AG04450 (cell line): ENCODE data around the gene ANXA8. TPM values are rescaled to one million over a fixed set of nuclear protein-coding genes. Genes with fewer than 3 reads are reported as not detected.

Source experiments
- CTCF ChIA-PET: fragments of 300-600, 350-600 bp; formaldehyde crosslinking; extraction: SDS; loops from one replicate; lab custom pipeline; 2022; ENCODE audit warnings: antibody characterized with exemption, inconsistent platforms; lab: Charles Lee
- POLR2A ChIA-PET: fragments of 350-600 bp; formaldehyde crosslinking; extraction: SDS; loops from one replicate; lab custom pipeline; 2021; ENCODE audit warnings: antibody characterized with exemption, inconsistent platforms; lab: Yijun Ruan, JAX
- DNase-seq: peaks from one replicate; pipeline ENCODE4 v3.0.0-alpha.2; 2011; ENCODE audit warnings: low read depth, low spot score
- H3K27ac ChIP-seq: one replicate; pipeline ENCODE4 v1.5.1; 2012; ENCODE audit warnings: low read depth, low read length, control low read depth
- H3K27me3 ChIP-seq: one replicate; pipeline ENCODE4 v1.6.0; 2012; ENCODE audit warnings: low read length; ENCODE audit not compliant: control insufficient read depth, insufficient read depth
- H3K4me3 ChIP-seq: 2 replicates; pipeline ENCODE4 v1.5.1; 2011; ENCODE audit warnings: mild to moderate bottlenecking, low read depth, low read length, control low read depth
- H3K9me3 ChIP-seq: 2 replicates; pipeline ENCODE4 v1.5.1; 2012; ENCODE audit warnings: low read length; ENCODE audit not compliant: control insufficient read depth, insufficient read depth
- CTCF ChIP-seq: IDR thresholded peaks from 2 replicates; pipeline ENCODE4 v1.5.1; 2011; ENCODE audit warnings: low read depth, low read length, control low read depth, inconsistent platforms
- polyA plus RNA-seq: library from polyadenylated mRNA; depleted of rRNA; stranded (reverse); fragments of >200 nt; gene quantifications from 2 replicates; pipeline ENCODE4 v1.2.3, GENCODE V29; 2011

Gene ANXA8
- polyA plus RNA-seq, 1 experiment: 0.42 TPM

- no peak overlapping the region for H3K27ac ChIP-seq
- peaks cover 30% of the 10 kb centered on the region for H3K27me3 ChIP-seq
- H3K9me3 ChIP-seq: no peaks in the 10 kb centered on the region
- no peak for DNase-seq
- TF ChIP-seq CTCF: no peak
- no peak overlapping the region for H3K4me3 ChIP-seq
- CTCF ChIA-PET: interaction anchor here (0.6 kb wide), 1 partner anchor 13 kb away, joined by 4 read pairs; no protein-coding TSS in a partner anchor
- POLR2A ChIA-PET: no interaction called here
Observed at GRCh38 chr10:47424231-47424630, 59.7 kb downstream of the ANXA8 start.

DNA sequence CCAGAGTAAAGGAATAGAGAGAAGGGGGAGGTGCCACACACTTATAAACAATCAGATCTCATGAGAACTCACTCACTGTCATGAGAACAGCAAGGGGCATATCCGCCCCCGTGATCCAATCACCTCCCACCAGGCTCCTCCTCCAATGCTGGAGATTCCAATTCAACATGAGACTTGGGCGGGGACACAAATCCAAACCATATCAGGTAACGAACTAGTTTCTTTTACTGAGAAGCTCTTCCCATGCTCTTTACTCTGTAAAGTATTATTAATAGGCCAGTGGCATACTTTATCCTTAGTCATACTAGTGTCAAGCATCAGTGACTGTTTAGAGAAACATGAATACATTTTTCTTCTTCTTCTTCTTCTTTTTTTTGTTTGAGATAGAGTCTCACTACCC is 60.4 kb downstream of the ANXA8 start:
- CTCF ChIA-PET: no interaction called here
- TF ChIP-seq CTCF: no peak
- POLR2A ChIA-PET: no interaction called here
- H3K4me3 ChIP-seq: no peak overlapping the region
- H3K27me3 ChIP-seq: peaks cover 29% of the 10 kb centered on the region
- H3K9me3 ChIP-seq: no peaks in the 10 kb centered on the region; the same call in 1 of the 2 replicates
- DNase-seq: no peak
- H3K27ac ChIP-seq: no peak overlapping the region

DNA sequence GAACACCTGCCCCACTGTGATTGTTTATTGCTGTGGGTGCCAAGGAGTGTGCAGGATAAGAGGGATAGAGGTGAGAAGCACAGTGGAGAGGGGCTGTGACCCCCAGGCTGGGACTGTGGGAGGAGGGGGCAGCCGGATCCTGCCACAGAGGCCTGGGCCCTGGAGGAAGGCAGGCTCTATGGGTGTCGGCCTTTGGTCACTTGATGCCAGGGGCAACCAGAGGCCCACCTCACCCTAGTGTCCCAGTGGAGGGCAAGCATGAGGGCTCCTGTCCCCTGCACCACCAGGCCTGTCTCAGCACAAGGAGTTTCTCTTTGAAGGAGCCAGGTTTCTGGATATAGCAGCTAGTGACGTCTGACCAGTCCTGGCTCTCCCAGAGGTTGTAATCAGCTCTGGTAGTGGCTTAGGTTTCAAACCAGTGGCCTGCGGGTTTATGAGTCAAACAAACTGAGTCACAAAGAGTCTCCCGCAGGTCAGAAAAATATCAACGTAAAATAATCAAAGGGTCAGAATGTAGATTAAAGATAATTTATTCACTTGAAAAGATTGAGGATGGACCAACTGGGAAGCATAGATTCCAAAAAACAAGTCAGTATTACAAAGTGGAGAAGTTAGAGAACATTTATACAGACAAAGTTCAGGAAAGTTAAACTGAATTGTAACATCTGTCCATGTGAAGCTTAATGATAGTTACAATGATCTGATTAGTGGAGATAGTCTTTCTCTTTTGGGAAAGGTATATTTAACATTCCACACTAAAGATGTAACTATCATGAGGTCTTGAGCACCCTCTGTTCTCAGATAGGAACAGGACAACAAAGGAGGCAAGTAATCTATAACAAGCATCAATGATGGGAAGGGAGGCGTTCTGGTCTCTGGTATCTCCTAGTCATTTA is 62.6 kb downstream of the ANXA8 start:
- peak; percentile 36 for DNase-seq
- ChIA-PET CTCF (no interaction called here), POLR2A (no interaction called here)
- peaks cover 25% of the 10 kb centered on the region for H3K27me3 ChIP-seq
- no peak overlapping the region for H3K27ac ChIP-seq
- H3K4me3 ChIP-seq: no peak overlapping the region
- no peak for TF ChIP-seq CTCF
- H3K9me3 ChIP-seq: peaks cover 3% of the 10 kb centered on the region; the same call in 1 of the 2 replicates

- Histone ChIP-seq H3K27me3 (peaks cover 22% of the 10 kb centered on the region), H3K9me3 (peaks cover 4% of the 10 kb centered on the region; the same call in 1 of the 2 replicates), H3K27ac (no peak overlapping the region), H3K4me3 (no peak overlapping the region)
- TF ChIP-seq CTCF: no peak
- CTCF ChIA-PET: no interaction called here
- POLR2A ChIA-PET: no interaction called here
- no peak for DNase-seq
Observed at GRCh38 chr10:47420305-47421056, 63.4 kb downstream of the ANXA8 start.
